Transverse colon (tissue), 4 donors: ENCODE results near the gene PTP4A2. TPM values are rescaled to one million over a fixed set of nuclear protein-coding genes. Genes with fewer than 3 reads are reported as not detected.

ENCODE experiments used
- DNase-seq: peaks from one replicate; pipeline ENCODE4 v3.0.0-alpha.2; 2019
- H3K27ac ChIP-seq, 4 donors: fragments of 200-600 bp; sonication (generic); 2 replicates each; pipeline ENCODE4 v1.5.1; 2016 to 2018; ENCODE audit warnings: inconsistent platforms in 4 of 4
- H3K27me3 ChIP-seq: fragments of 200-600 bp; sonication (generic); 2 replicates; pipeline ENCODE4 v1.5.1; 2017; ENCODE audit warnings: inconsistent platforms
- H3K36me3 ChIP-seq, 4 donors: fragments of 200-600 bp; sonication (generic); 2 replicates each; pipeline ENCODE4 v1.5.1; 2017 to 2019; ENCODE audit warnings: inconsistent platforms in 4 of 4
- H3K4me1 ChIP-seq, 4 donors: fragments of 200-600 bp; sonication (generic); 2 replicates each; pipeline ENCODE4 v1.5.1; 2017 to 2020; ENCODE audit warnings: inconsistent platforms in 4 of 4
- H3K4me3 ChIP-seq, 4 donors: fragments of 200-600 bp; sonication (generic); 1 replicate in 1 of 4; 2 replicates in 3 of 4; pipeline versions ENCODE4 v1.5.1 to v1.6.1; 2017 to 2019; ENCODE audit warnings: inconsistent platforms in 4 of 4
- H3K9me3 ChIP-seq, 2 donors: fragments of 200-600 bp; sonication (generic); 2 replicates each; pipeline ENCODE4 v1.5.1; 2017 to 2019; ENCODE audit warnings: inconsistent platforms in 2 of 2
- EP300 ChIP-seq: sonication (generic); formaldehyde crosslinking; IDR thresholded peaks from one replicate; pipeline ENCODE4 v1.6.1; 2017; ENCODE audit warnings: antibody characterized with exemption, low read depth
- POLR2A ChIP-seq: fragments of 450-650 bp; IDR thresholded peaks from one replicate; pipeline ENCODE4 v1.6.1; 2016; ENCODE audit warnings: antibody characterized with exemption, mild to moderate bottlenecking, moderate library complexity
- POLR2AphosphoS5 ChIP-seq, 3 donors: sonication (generic); formaldehyde crosslinking; IDR thresholded peaks; one replicate each; pipeline ENCODE4 v1.6.1; 2016; ENCODE audit warnings: antibody characterized with exemption in 3 of 3
- WGBS, 2 donors: methylation state at CpG; one replicate each; pipeline ENCODE4 v1.1.5; 2018; ENCODE audit warnings: low coverage in 1 of 2; 5-methylcytosine and 5-hydroxymethylcytosine counted together
- in situ Hi-C, 4 donors: fragments of 200-750 bp; cut with MboI; loops; one replicate each; pipeline versions ENCODE4 v1.15.0 to v1.15.1; 2017; ENCODE audit warnings: low sequenced_read_pairs in 3 of 4, low pct_ligation_motif_present in 1 of 4, low pct_unique_long_range_greater_than_20kb in 1 of 4
- intact Hi-C: fragments of 100-400 bp; cut with DNase I; formaldehyde crosslinking; loops from one replicate; pipeline ENCODE4 v1.15.1; 2023; ENCODE audit warnings: low total_unique reads
- total RNA-seq, 4 donors: library from RNA; depleted of rRNA; stranded (reverse); fragments of >200 nt; gene quantifications; one replicate each; pipeline ENCODE4 v1.1.0, GENCODE V29; 2016
- TF ChIP-seq, protein P1 (sequence below), 5 experiments: fragments of 200-600 bp in 3 of 5; fragments of 450-650 bp in 2 of 5; sonication (generic) in 3 of 5; IDR thresholded peaks; 1 replicate in 2 of 5; 2 replicates in 3 of 5; pipeline ENCODE4 v1.5.1; 2016 to 2017; ENCODE audit warnings: antibody characterized with exemption in 5 of 5, inconsistent platforms in 3 of 5, mild to moderate bottlenecking in 2 of 5, moderate library complexity in 1 of 5

The PTP4A2 gene
- total RNA-seq, 4 donors from 2014 or later, result 58.9 to 251 (median 195) TPM

DNA sequence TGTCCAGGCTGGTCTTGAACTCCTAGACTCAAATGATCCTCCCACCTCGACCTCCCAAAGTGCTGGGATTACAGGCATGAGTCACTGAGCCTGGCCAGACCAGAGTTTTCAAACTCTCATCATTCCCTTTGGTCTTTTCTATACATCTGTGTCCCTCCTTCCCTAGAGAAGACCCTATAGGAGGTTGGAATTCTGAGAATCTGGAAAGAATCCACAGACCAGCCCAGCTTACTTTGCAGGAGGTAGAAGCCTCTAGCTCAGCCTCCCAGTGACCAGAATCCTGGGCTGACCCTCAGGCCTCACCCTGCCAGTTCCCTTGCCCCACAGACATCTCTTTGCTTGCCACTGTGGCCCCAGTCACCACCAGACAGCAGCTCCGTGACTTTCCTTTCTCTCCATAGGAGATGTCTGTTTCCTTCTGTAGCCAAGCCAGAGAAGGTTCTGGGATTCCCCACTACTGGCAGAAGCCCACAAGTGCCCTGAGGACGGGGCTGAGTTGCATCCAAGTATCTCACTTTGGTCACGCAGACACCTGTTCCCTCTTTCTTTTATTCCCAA, 40.8 kb upstream of the PTP4A2 start:
- 67 to 78% methylated on average over 4 of the region's 4 CpGs for WGBS, 2 donors
- Histone ChIP-seq H3K4me3 (no peak overlapping the region), H3K4me1 (peaks cover 0 to 5% (median 0%) of the 10 kb centered on the region in 4 donors), H3K9me3 (no peaks in the 10 kb centered on the region), H3K27ac (no peak overlapping the region), H3K27me3 (no peaks in the 10 kb centered on the region), H3K36me3 (no peaks in the 10 kb centered on the region)
- in situ Hi-C loops, result no loop called here
- DNase-seq, result no peak
- intact Hi-C loops, result no loop called here
- TF ChIP-seq POLR2AphosphoS5 (IDR thresholded peaks at IDR 0.05) (no peak), EP300 (no peak), POLR2A (no peak)
- TF ChIP-seq, protein P1, sequence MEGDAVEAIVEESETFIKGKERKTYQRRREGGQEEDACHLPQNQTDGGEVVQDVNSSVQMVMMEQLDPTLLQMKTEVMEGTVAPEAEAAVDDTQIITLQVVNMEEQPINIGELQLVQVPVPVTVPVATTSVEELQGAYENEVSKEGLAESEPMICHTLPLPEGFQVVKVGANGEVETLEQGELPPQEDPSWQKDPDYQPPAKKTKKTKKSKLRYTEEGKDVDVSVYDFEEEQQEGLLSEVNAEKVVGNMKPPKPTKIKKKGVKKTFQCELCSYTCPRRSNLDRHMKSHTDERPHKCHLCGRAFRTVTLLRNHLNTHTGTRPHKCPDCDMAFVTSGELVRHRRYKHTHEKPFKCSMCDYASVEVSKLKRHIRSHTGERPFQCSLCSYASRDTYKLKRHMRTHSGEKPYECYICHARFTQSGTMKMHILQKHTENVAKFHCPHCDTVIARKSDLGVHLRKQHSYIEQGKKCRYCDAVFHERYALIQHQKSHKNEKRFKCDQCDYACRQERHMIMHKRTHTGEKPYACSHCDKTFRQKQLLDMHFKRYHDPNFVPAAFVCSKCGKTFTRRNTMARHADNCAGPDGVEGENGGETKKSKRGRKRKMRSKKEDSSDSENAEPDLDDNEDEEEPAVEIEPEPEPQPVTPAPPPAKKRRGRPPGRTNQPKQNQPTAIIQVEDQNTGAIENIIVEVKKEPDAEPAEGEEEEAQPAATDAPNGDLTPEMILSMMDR (IDR thresholded peaks at IDR 0.05), result no peak

DNA sequence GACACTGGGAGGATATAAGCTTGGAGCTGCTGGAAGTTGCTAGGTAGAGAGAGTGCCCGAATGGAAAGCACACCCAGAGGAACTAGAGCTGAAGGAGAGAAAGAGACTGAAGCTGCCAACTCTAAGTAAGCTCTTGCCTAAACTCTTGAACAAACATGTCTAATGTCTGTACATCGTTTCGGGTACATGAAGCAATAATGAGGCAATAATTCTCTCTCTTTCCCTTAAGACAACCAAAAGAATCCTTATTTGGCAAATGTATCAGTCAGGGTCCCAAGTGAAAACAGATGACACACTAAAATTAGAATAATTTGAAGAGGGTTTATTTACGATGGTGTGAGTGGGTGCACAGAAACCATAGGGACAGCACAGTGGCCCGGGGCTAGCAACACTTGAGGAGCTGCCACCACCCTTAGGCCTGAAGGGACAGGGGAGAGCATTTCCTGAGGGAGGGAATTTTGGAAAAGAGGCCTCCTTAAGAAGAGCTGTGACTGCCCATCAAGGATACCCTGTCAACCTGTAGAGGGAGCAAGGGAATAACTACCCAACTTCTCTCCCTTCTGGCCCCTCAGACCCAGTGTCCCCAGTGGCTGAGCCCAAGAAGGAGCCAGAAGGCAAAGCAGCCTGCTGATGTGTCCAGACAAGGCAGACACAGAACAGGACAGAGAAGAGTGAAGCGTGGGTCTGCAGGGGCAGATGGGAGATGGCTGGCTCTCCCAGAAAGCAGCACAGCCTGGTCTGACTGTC, 39.4 kb upstream of the PTP4A2 start:
- H3K4me3 ChIP-seq, result no peak overlapping the region
- 50 to 61% methylated on average over 5 to 6 of the region's 6 CpGs for WGBS, 2 donors
- intact Hi-C loops, result no loop called here

DNA sequence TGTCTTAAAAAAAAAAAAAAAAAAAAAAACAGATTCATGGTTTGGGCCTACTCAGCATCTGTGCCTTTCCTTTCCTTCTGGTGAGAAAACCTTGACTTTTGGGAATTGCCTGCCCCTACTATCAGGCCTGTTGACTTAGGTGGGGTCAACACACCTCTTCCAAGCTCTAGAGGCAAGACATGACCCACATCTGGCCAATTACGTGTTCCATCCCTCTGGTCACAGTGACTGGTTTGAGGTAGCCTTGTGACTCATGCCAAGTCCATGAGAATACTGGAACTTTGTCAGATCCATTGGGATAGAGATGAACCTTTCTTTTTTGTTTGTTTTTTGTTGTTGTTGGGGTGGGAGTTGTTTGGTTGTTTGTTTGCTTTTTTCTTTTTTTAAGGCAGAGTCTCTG, 38.2 kb upstream of the PTP4A2 start:
- peaks cover 0 to 5% (median 0%) of the 10 kb centered on the region in 4 donors for H3K4me1 ChIP-seq
- WGBS, 2 donors, result 78 to 96% methylated on average over 1 of the region's 1 CpG
- no peaks in the 10 kb centered on the region for H3K27me3 ChIP-seq
- no peaks in the 10 kb centered on the region for H3K9me3 ChIP-seq
- no peak for TF ChIP-seq POLR2A
- TF ChIP-seq, protein P1 (IDR thresholded peaks at IDR 0.05), result no peak
- no peak for TF ChIP-seq POLR2AphosphoS5 (IDR thresholded peaks at IDR 0.05)
- no peak for TF ChIP-seq EP300
- no peak for DNase-seq
- intact Hi-C loops (no loop called here), in situ Hi-C loops (no loop called here)
- no peak overlapping the region for H3K27ac ChIP-seq
- H3K4me3 ChIP-seq, result no peak overlapping the region
- H3K36me3 ChIP-seq, result no peaks in the 10 kb centered on the region

More for the DNA sequence above, 39.4 kb upstream of the PTP4A2 start:
- Histone ChIP-seq H3K36me3 (no peaks in the 10 kb centered on the region), H3K4me1 (peaks cover 0 to 5% (median 0%) of the 10 kb centered on the region in 4 donors), H3K27ac (peak overlapping the region in 1 of 4 donors; percentile 30), H3K27me3 (no peaks in the 10 kb centered on the region), H3K9me3 (no peaks in the 10 kb centered on the region)
- in situ Hi-C loops, result no loop called here
- TF ChIP-seq, protein P1 (IDR thresholded peaks at IDR 0.05), result peak in 4 of 5 experiments; percentile 7 to 27 (median 18)
- TF ChIP-seq POLR2AphosphoS5 (IDR thresholded peaks at IDR 0.05), result no peak
- DNase-seq, result no peak

DNA sequence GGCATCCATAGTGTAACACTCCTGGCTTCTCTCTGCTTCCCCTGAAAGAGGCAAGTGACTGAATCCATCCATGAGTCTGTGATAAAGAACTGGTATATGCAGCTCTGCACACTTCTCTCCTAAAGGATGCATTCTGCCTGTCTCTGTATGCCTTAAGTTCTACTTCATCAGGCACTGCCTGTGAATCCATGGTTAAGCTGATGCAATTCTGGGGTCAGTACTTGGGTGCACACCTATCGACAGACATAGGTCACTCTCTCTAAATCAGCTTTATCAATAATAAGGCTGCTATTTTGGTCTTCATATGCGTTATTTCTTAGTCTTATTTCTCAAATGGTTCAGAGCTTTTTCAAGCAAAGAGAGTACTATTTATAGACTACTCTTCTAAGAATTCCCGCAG, 32.7 kb upstream of the PTP4A2 start:
- intact Hi-C loops, result no loop called here
- Histone ChIP-seq H3K4me1 (no peaks in the 10 kb centered on the region), H3K4me3 (no peak overlapping the region), H3K9me3 (no peaks in the 10 kb centered on the region), H3K36me3 (no peaks in the 10 kb centered on the region), H3K27me3 (no peaks in the 10 kb centered on the region), H3K27ac (no peak overlapping the region)
- no peak for DNase-seq
- TF ChIP-seq POLR2A, result no peak
- no peak for TF ChIP-seq POLR2AphosphoS5 (IDR thresholded peaks at IDR 0.05)
- TF ChIP-seq, protein P1 (IDR thresholded peaks at IDR 0.05), result no peak
- no peak for TF ChIP-seq EP300
- in situ Hi-C loops, result loop anchor here in 2 of 4 donors (25.0 kb wide), 1 partner anchor 309 kb away; no protein-coding TSS in a partner anchor
- WGBS, 2 donors, result 80 to 89% methylated on average over 3 of the region's 3 CpGs
